ENCODE results near the gene CLDN18.

Gene CLDN18

GRCh38 chr3:138054057-138054456 is 44.1 kb downstream of the CLDN18 start:
- FAIRE-seq, result no peak
- no peak for DNase-seq (ENCODE audit: extremely low spot score, insufficient read length, low read depth)

GRCh38 chr3:138057384-138057783 is 47.4 kb downstream of the CLDN18 start:
- FAIRE-seq (no peak), DNase-seq (ENCODE audit: extremely low spot score, insufficient read length, low read depth) (no peak)

DNA sequence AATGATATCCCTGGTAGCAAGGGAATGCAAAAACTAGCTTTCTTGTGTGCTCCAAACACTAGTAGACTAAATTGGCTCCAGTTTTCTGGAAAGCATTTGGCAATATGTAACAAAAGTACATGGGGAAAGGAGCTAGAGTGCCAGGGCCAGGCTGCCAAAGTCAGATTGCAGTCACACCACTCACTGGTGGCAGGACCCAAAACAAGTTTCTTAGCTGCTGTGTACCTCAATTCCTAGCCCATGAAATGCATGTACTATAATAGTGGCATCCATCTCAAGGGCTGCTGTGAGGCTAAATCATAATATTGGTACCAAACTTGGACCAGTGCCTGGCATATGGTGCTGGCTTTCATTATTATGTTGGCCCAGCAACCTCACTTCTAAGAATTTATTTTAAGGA is 49.3 kb downstream of the CLDN18 start:
- FAIRE-seq, result no peak
- DNase-seq (ENCODE audit: extremely low spot score, insufficient read length, low read depth), result no peak

GRCh38 chr3:138060792-138061191 is 50.8 kb downstream of the CLDN18 start:
- FAIRE-seq, result peak; percentile 60
- DNase-seq (ENCODE audit: extremely low spot score, insufficient read length, low read depth), result no peak

GRCh38 chr3:138062037-138062436 is 52.1 kb downstream of the CLDN18 start:
- no peak for FAIRE-seq
- no peak for DNase-seq (ENCODE audit: extremely low spot score, insufficient read length, low read depth)

- FAIRE-seq, result no peak
Measured at GRCh38 chr3:138062626-138063025, 52.7 kb downstream of the CLDN18 start.

DNA sequence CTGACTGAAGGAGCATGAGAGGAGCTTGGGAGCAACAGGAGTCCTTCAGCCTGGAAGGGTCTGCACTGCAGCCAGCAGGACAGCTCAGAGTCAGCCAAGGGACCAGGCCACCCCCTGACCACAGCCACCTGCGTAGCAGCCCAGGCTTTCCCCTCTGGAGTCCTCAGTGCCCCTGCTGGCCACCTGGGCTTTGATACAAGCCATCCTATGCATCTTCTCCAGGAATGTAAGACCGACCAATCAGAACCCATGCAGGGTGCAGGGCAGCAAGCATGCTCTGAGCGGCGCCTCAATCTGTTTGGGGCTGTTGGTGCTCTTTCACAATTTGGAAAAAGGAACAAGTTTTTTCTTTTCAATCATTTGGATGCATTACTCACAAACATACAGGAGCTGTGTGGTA is 53.5 kb downstream of the CLDN18 start:
- DNase-seq (ENCODE audit: extremely low spot score, insufficient read length, low read depth) (no peak), FAIRE-seq (no peak)

More at GRCh38 chr3:138062626-138063025, 52.7 kb downstream of the CLDN18 start:
- no peak for DNase-seq (ENCODE audit: extremely low spot score, insufficient read length, low read depth)

DNA sequence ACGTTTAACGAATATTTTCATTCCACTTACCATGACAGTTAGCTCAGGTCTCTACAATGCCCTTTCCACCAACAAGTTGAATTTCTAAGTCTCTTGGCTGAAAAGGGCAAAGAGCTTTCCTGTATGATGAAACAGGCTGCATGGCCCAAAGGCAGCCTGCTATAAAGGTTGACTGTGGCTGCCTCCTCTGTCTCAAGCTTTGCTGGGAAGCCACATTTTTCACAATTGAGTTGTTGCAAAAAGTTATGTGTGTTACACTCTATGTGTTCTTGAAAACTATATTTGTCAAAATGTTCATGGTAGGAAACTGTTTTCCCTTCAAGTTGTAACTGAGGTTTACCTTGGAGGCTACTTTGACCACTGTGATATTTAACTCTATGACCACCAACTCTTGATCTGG is 56.0 kb downstream of the CLDN18 start:
- DNase-seq (ENCODE audit: extremely low spot score, insufficient read length, low read depth) (no peak), FAIRE-seq (no peak)

DNA sequence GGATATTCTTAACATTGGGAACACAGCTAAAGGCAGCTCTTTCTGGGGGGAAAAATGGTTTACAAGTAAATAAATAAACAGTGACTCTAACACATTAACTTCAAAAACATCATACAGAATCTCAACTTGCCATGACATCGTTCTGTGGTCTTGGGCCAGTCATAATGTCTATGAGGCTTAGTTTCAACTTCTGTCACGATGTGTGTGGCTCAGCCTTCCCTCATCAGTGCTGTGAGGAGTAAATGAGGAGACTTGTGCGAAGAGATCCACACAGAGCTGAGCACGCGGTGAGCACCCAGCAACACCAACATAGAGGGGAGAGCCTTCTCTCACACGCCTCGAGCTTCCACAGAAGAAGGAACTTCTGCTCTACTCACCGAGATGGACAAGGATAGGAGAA is 56.4 kb downstream of the CLDN18 start:
- FAIRE-seq (peak; percentile 87), DNase-seq (ENCODE audit: extremely low spot score, insufficient read length, low read depth) (peak; percentile 35)

- no peak for FAIRE-seq
- DNase-seq (ENCODE audit: extremely low spot score, insufficient read length, low read depth), result no peak
Measured at GRCh38 chr3:138066972-138067371, 57.0 kb downstream of the CLDN18 start.

GRCh38 chr3:138068046-138068445 is 58.1 kb downstream of the CLDN18 start:
- DNase-seq (ENCODE audit: extremely low spot score, insufficient read length, low read depth) (no peak), FAIRE-seq (no peak)

DNA sequence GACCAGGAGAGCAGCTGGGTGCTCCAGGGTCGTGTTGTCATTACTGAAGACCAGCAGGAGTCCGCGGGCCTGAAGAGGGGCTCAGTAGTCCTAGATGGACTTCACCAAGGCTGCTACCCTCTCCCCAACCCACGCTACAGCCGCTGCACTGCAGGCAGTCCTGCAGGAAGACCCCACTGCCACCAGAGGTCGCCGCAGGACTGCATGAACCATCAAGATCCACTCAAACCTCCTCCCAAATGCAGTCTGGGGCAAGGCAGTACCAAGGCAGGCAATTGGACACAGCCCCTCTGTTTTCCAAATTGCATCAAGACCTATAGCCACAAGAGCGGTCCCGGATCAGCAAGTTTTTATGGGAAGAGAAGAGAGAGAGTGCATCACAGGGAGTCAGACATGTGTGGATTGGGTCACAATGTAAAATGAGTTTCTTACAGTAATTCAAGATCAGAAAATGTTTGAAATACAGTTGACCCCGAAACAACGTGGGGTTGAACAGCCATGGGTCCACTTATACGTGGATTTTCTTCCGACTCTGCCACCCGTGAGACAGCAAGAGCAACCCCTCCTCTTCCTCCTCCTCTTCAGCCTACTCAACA is 58.7 kb downstream of the CLDN18 start:
- FAIRE-seq (peak; percentile 91), DNase-seq (ENCODE audit: extremely low spot score, insufficient read length, low read depth) (peak; percentile 62)

DNA sequence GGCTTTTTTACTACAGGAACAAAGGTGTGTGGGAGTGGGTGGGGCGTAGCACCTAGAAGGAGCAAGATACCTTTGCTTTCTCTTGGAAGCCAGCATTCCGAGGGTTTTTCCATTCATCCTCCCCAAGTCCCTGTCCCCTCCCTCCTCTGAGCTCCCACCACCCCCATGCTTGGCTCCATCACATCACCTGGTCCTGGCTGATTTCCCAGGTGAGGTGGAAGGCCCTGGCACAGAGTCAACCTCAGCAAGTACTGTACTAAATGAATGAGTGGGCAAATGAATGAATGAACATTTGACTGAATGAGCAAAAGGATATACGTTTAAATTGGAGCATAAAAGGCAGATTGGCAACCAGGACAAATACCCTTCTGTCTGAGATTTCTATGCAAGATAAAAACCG is 60.0 kb downstream of the CLDN18 start:
- no peak for FAIRE-seq
- no peak for DNase-seq (ENCODE audit: extremely low spot score, insufficient read length, low read depth)

DNA sequence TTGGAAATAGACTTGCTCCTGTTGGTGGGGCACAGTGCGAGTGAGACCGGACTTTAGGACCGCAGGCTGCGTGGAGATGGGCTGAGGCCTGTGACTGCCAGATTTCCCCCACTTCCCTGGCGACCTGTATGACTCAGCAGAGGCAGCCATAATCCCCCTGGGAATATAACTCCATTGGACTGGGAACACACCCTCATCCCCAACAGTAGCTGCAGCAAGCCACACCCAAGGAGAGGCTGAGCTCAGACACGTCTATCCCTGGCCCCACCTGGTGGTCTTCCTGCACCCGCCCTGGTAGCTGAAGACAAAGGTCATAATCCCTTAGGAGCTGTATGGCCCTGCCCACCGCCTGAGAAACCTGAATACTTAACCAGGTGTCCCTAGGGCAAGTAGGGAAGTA is 62.8 kb downstream of the CLDN18 start:
- DNase-seq (ENCODE audit: extremely low spot score, insufficient read length, low read depth), result no peak

GRCh38 chr3:138078096-138078495 is 68.1 kb downstream of the CLDN18 start:
- FAIRE-seq, result no peak

More for the DNA sequence above, 62.8 kb downstream of the CLDN18 start:
- FAIRE-seq, result no peak

DNA sequence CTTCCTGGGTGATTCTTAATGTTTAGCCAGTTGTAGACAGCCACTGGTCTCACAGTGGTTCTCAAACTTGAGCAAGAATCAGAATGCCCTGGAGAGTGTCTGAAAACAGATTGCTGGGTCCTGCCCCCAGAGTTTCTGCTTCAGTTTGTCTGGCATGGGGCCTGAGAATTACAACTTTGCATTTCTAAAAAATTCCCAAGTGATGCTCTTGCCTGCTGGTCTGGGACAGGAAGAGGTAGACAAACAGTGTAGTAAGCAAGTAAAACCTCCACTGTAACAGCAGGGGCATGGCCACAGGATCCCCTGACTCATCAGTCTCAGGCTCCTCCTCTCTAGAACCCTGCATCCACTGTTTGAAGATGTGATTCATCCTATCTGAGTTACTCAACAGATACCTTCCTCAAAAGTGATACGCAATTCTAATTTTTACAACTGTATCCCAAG is 69.0 kb downstream of the CLDN18 start:
- FAIRE-seq, result no peak
- no peak for DNase-seq (ENCODE audit: extremely low spot score, insufficient read length, low read depth)

More at GRCh38 chr3:138078096-138078495, 68.1 kb downstream of the CLDN18 start:
- no peak for DNase-seq (ENCODE audit: extremely low spot score, insufficient read length, low read depth)

- DNase-seq (ENCODE audit: extremely low spot score, insufficient read length, low read depth), result no peak
- FAIRE-seq, result no peak
Measured at GRCh38 chr3:138079901-138080300, 69.9 kb downstream of the CLDN18 start.

DNA sequence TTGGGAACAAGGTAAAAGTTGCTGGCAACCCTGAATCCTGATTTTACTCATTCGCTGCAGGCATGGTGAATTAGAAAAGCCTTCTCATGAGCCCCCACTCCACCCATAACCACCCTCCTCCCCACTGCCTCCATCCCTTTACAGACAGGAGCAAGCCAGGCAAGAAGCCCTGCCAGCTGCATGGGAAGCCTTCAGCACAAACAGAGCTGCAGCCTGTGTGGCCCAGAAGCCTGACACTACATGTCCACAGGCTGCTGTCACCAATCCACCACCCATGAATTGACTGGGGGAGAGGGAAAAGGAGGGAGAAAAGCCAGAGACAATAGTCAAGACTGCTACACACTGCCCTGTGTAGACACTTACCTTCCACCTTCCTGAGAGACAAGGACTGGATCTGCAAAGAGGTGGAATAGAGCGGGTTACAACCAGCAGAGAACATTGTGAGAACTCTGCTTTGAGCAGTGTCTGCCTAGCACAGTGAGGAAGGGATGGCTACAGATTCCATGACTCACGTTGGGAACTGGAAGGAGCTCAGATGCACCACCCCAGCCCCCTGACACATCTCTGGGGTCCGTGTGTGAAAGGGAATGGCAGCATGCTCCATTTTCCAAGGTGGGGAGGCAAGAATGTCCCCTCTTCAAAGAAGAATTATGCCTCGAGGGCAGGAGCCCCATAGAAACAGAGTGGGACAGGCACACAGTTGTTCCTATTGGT is 71.6 kb downstream of the CLDN18 start:
- DNase-seq (ENCODE audit: extremely low spot score, insufficient read length, low read depth), result no peak
- FAIRE-seq, result no peak

GRCh38 chr3:138082085-138082991 is 72.4 kb downstream of the CLDN18 start:
- FAIRE-seq, result no peak
- no peak for DNase-seq (ENCODE audit: extremely low spot score, insufficient read length, low read depth)

DNA sequence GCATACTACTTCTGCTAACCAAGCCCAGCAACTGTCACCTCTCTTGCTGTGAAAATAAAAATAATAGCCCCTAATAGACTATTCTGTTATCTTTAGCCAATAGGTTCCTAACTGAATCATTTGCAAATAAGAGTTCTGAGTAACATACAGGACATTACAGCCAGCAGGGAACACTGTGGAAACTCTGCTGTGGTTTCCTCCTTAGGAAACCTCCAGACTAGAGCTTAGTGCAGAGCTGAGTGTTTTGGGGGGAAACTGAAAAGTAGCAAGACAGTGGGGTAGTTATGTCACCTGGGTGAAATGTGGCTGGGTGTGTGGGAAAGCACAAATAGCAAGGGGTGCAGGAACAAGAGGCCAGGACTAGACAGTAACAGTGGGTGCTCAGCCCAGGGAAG is 73.0 kb downstream of the CLDN18 start:
- DNase-seq (ENCODE audit: extremely low spot score, insufficient read length, low read depth), result no peak
- no peak for FAIRE-seq

Data from GM18507 (cell line).